Calu3 (cell line): ENCODE data around the gene PLCG2. TPM values are rescaled to one million over a fixed set of nuclear protein-coding genes. Genes with fewer than 3 reads are reported as not detected.

ENCODE experiments used
- BruUV-seq: library from RNA; stranded (reverse); fragments of 400-500 nt; replicated peaks from 2 replicates; lab custom pipeline; 2021; lab: Mats Ljungman, UMichigan
- CTCF ChIA-PET: fragments of 300-600 bp; sonication (Branson Sonifier 250); formaldehyde crosslinking; loops from one replicate; lab custom pipeline; 2022; ENCODE audit warnings: antibody characterized with exemption; lab: Charles Lee
- DNase-seq: peaks from one replicate; pipeline ENCODE4 v3.0.0; 2022
- H3K27ac Mint-ChIP-seq: one replicate; pipeline ENCODE4 v1.8.0; 2022; ENCODE audit warnings: mixed read lengths; ENCODE audit not compliant: unreplicated experiment
- H3K27me3 Mint-ChIP-seq: one replicate; pipeline ENCODE4 v1.8.0; 2022; ENCODE audit warnings: mixed read lengths; ENCODE audit not compliant: unreplicated experiment
- H3K36me3 Mint-ChIP-seq: one replicate; pipeline ENCODE4 v1.8.0; 2022; ENCODE audit warnings: mild to moderate bottlenecking, moderate library complexity, mixed read lengths; ENCODE audit not compliant: insufficient read depth, unreplicated experiment
- H3K4me1 Mint-ChIP-seq: one replicate; pipeline ENCODE4 v1.8.0; 2022; ENCODE audit warnings: mild to moderate bottlenecking, low read depth, mixed read lengths; ENCODE audit not compliant: unreplicated experiment
- H3K4me3 Mint-ChIP-seq: one replicate; pipeline ENCODE4 v1.8.0; 2022; ENCODE audit warnings: mild to moderate bottlenecking, low read depth, moderate library complexity, mixed read lengths; ENCODE audit not compliant: unreplicated experiment
- H3K9me3 Mint-ChIP-seq: one replicate; pipeline ENCODE4 v1.8.0; 2022; ENCODE audit warnings: low read depth, mixed read lengths; ENCODE audit not compliant: unreplicated experiment
- CTCF ChIP-seq: fragments of 200-600 bp; IDR thresholded peaks from one replicate; pipeline ENCODE4 v1.8.0; 2022; ENCODE audit warnings: antibody characterized with exemption; ENCODE audit not compliant: unreplicated experiment
- intact Hi-C: fragments of 100-400 bp; cut with micrococcal nuclease; formaldehyde crosslinking; loops from one replicate; pipeline ENCODE4 v1.10.0; 2022; ENCODE audit not compliant: unreplicated experiment
- total RNA-seq: library from RNA; stranded (reverse); gene quantifications from 2 replicates; pipeline ENCODE4 v1.2.3, GENCODE V29; 2022

PLCG2 gene
- total RNA-seq, 1 experiment from 2014 or later = 3.4 TPM

DNA sequence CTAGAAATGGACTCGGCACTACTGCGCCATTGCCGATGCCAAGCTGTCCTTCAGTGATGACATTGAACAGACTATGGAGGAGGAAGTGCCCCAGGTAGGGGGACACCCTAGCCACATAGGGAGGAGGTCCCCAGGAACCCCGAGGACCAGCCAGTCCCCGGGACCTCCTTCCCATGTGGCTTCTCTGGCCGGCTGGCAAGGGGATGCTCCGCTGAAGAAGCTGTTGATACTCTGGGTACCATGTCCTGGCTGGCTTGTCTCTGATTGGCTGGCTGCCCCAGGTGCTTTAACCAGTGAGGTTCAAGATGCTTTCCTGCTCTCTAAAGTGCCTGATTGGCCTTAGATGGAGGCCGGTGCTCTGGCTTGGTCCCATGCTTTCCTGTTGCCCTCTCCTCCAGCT, 128.6 kb downstream of the PLCG2 start:
- H3K9me3 Mint-ChIP-seq = peaks cover 3% of the 10 kb centered on the region
- no peaks in the 10 kb centered on the region for H3K36me3 Mint-ChIP-seq
- TF ChIP-seq CTCF = no peak
- H3K27ac Mint-ChIP-seq = no peak overlapping the region
- no peaks in the 10 kb centered on the region for H3K4me1 Mint-ChIP-seq
- BruUV-seq = no TSS peak
- no peak for DNase-seq
- peaks cover 65% of the 10 kb centered on the region for H3K27me3 Mint-ChIP-seq
- H3K4me3 Mint-ChIP-seq = no peak overlapping the region
- CTCF ChIA-PET = no interaction called here
- intact Hi-C loops = no loop called here

DNA sequence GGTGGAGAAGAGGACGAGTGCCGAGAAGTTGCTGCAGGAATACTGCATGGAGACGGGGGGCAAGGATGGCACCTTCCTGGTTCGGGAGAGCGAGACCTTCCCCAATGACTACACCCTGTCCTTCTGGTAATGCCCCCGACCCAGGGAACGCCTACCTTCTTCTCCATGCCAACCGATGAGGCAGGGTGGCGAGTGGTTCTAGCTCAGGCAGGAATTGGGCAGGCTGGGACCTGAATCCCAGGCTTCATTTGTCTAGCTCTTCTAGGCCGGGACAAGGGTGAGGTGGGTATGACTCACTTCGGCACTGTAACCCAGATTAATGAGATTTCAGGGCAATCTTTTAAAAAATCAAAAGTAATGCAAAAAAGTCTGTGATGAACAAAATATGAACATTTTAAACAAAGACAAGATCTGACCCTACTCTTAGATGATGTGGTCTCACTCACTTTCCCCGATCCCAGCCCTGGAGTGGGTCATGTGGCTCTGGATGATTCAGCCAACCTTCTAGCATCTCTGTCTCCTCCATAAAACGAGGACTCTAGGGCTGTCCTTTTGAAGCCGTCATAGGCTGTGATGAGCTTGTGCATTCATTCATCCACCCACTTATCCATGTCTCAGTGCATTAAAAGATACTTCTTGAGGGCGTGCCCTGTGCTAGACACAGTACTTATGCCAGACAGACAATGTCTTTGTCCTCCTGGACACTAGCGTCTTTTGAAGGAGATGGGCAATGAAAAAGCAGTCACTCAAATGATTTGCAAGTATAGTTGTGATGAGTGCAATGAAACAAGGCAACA, 129.6 kb downstream of the PLCG2 start:
- Mint-ChIP-seq H3K4me1 (no peaks in the 10 kb centered on the region), H3K27me3 (peaks cover 68% of the 10 kb centered on the region), H3K36me3 (no peaks in the 10 kb centered on the region), H3K27ac (no peak overlapping the region), H3K4me3 (no peak overlapping the region), H3K9me3 (no peaks in the 10 kb centered on the region)
- BruUV-seq = no TSS peak
- intact Hi-C loops = no loop called here
- CTCF ChIA-PET = no interaction called here
- no peak for DNase-seq
- no peak for TF ChIP-seq CTCF

DNA sequence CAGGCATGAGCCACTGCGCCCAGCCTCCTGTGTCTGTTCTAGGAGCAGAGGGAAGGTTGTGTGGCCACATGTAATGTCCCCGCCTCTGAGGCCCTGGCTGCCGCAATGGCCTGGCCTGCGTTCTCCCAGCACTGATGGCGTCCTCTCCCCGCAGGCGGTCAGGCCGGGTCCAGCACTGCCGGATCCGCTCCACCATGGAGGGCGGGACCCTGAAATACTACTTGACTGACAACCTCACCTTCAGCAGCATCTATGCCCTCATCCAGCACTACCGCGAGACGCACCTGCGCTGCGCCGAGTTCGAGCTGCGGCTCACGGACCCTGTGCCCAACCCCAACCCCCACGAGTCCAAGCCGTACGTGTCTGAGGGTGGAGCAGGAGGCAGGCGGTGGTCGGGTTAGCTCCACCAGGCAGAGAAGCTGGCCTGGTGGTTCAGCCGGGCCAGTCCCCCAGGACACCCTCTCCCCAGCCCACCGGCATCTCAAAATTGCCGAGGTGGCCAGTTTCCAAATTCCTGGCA, 131.3 kb downstream of the PLCG2 start:
- no peaks in the 10 kb centered on the region for H3K4me1 Mint-ChIP-seq
- intact Hi-C loops = no loop called here
- H3K36me3 Mint-ChIP-seq = no peaks in the 10 kb centered on the region
- peaks cover 76% of the 10 kb centered on the region for H3K27me3 Mint-ChIP-seq
- CTCF ChIA-PET = no interaction called here
- H3K4me3 Mint-ChIP-seq = no peak overlapping the region
- TF ChIP-seq CTCF = no peak
- no peak overlapping the region for H3K27ac Mint-ChIP-seq
- H3K9me3 Mint-ChIP-seq = no peaks in the 10 kb centered on the region
- no peak for DNase-seq
- BruUV-seq = no TSS peak

DNA sequence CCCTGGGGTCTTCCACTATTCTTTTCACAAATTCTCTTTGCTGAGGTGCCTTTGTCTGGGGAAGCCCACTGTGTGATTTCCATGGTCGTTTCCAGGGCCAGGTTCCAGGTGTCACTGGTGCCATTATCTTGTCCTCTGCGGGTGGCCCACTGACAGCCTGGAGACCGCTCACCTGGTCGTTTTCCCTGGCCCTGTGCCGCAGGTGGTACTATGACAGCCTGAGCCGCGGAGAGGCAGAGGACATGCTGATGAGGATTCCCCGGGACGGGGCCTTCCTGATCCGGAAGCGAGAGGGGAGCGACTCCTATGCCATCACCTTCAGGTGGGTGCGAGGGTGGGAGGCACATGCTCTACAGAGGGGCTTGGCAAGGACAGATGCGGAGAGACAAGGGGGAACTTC, 133.3 kb downstream of the PLCG2 start:
- DNase-seq = no peak
- H3K36me3 Mint-ChIP-seq = no peaks in the 10 kb centered on the region
- intact Hi-C loops = no loop called here
- CTCF ChIA-PET = no interaction called here
- no peaks in the 10 kb centered on the region for H3K9me3 Mint-ChIP-seq
- peaks cover 68% of the 10 kb centered on the region for H3K27me3 Mint-ChIP-seq
- no peak overlapping the region for H3K27ac Mint-ChIP-seq
- TF ChIP-seq CTCF = no peak
- no TSS peak for BruUV-seq
- H3K4me1 Mint-ChIP-seq = no peaks in the 10 kb centered on the region
- H3K4me3 Mint-ChIP-seq = no peak overlapping the region
